GM12872 (cell line): Measurements from ENCODE around the gene PAN3.

Experiments
- CTCF ChIP-seq: IDR thresholded peaks from 3 replicates; pipeline ENCODE4 v1.5.1; 2011; ENCODE audit warnings: low read depth, mild to moderate bottlenecking, low read length, moderate library complexity; ENCODE audit not compliant: insufficient read depth

PAN3 gene

GRCh38 chr13:28314879-28315278, 176.5 kb downstream of the PAN3 start:
- no peak for TF ChIP-seq CTCF

GRCh38 chr13:28316129-28316528, 177.8 kb downstream of the PAN3 start:
- TF ChIP-seq CTCF = no peak

- TF ChIP-seq CTCF = no peak
Measured at GRCh38 chr13:28316836-28317235, 178.5 kb downstream of the PAN3 start.

- no peak for TF ChIP-seq CTCF
Measured at GRCh38 chr13:28318496-28318895, 180.2 kb downstream of the PAN3 start.

- TF ChIP-seq CTCF = no peak
Measured at GRCh38 chr13:28319528-28319927, 181.2 kb downstream of the PAN3 start.

GRCh38 chr13:28320209-28320608, 181.9 kb downstream of the PAN3 start:
- TF ChIP-seq CTCF = no peak

- no peak for TF ChIP-seq CTCF
Measured at GRCh38 chr13:28320884-28321574, 182.7 kb downstream of the PAN3 start.
